ENCODE measurements around the gene SRRT. TPM values are rescaled to one million over a fixed set of nuclear protein-coding genes. Genes with fewer than 3 reads are reported as not detected.

Gene SRRT
- total and polyA plus RNA-seq, 10 of the 15 experiments (the other 5 are each of a cell fraction or from before 2014, with no cell fraction given), result 11.1 to 254 (median 111) TPM

DNA sequence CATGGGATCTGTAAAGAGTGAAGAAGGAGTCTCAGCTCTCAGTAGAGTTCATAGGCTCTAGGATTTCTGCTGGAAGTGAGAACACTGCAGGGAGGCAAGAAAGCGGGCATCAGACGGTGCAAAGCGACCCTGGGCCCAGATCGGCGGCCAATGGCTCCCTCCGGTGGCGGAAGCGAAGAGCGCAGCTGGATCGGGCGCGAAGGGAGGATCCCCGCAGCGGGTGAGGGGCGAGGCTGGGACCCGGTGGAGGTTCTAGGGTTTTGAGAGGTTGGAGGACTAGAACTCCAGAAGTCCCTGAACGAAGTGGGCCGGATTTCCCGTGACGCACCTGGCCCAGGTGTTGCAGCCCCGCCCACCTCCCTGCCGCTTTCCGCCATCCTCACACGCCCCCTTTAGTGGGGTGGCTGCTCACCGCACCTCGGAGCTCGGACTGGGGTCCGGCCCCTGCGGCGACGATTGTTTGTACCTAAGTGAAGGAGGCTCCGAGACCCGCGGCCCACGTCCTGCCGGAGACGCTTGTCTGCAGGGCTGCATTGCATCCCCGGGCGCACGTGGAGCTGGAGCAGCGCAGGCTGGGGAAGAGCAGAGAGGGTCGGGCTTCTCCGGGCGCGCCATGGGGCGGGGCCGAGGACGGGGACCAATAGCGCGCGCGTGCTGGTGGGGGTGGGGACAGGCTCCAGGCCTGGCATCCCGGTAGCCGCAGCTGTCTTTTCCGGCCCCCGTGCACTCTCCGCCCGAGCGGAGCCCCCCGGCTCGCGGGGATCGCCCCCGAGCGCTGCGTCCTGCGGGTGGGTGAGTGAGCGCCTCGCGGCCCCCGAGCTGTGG lies 22.6 kb upstream of the SRRT start, which contains the start of gene SLC12A9 (continued):
- TF ChIP-seq, protein P1, sequence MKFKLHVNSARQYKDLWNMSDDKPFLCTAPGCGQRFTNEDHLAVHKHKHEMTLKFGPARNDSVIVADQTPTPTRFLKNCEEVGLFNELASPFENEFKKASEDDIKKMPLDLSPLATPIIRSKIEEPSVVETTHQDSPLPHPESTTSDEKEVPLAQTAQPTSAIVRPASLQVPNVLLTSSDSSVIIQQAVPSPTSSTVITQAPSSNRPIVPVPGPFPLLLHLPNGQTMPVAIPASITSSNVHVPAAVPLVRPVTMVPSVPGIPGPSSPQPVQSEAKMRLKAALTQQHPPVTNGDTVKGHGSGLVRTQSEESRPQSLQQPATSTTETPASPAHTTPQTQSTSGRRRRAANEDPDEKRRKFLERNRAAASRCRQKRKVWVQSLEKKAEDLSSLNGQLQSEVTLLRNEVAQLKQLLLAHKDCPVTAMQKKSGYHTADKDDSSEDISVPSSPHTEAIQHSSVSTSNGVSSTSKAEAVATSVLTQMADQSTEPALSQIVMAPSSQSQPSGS (IDR thresholded peaks at IDR 0.05; ENCODE audit: low read length), result no peak
- no peak for TF ChIP-seq EGR1 (IDR thresholded peaks at IDR 0.05; ENCODE audit: borderline replicate concordance in 1 of 2, low read depth in 2 of 2, low read length in 2 of 2)
- 0 out of 4 replicates have a peak, but pooled peaks of 1 of the 2 experiments have one; percentile 9 for TF ChIP-seq EP300 (IDR thresholded peaks at IDR 0.05; ENCODE audit: borderline replicate concordance in 1 of 2, control insufficient read depth in 1 of 2, low read depth in 2 of 2, low read length in 2 of 2)
- 0 out of 2 replicates have a peak, but pooled peaks have one; percentile 64 for TF ChIP-seq SIN3A (IDR thresholded peaks at IDR 0.05; ENCODE audit: low read depth, low read length)
- 0 out of 3 replicates have a peak, but pooled peaks have one; percentile 10 for TF ChIP-seq POU2F2 (IDR thresholded peaks at IDR 0.05; ENCODE audit: borderline replicate concordance, low read depth, low read length)
- TF ChIP-seq RAD21 (IDR thresholded peaks at IDR 0.05; ENCODE audit: insufficient read depth, low read depth, low read length), result peak; percentile 92
- no peak for TF ChIP-seq FOXK2 (IDR thresholded peaks at IDR 0.05)
- TF ChIP-seq NRF1 (conservative IDR thresholded peaks at IDR 0.05; ENCODE audit: low read depth, low read length), result 0 out of 2 replicates have a peak, but pooled peaks have one; percentile 14
- no peak for TF ChIP-seq YBX1 (IDR thresholded peaks at IDR 0.05)
- peak; percentile 32; the same call in 1 of the 2 replicates for TF ChIP-seq RFX5 (IDR thresholded peaks at IDR 0.05; ENCODE audit: low read depth, low read length)
- peak; percentile 38; the same call in 1 of the 2 replicates for TF ChIP-seq CHD2 (IDR thresholded peaks at IDR 0.05; ENCODE audit: borderline replicate concordance, low read depth, low read length)
- 0 out of 2 replicates have a peak, but pooled peaks have one; percentile 46 for TF ChIP-seq CHD1 (IDR thresholded peaks at IDR 0.05; ENCODE audit: low read depth, low read length)
- TF ChIP-seq ZNF207 (IDR thresholded peaks at IDR 0.05; ENCODE audit: borderline replicate concordance), result no peak
- TF ChIP-seq SMAD5 (IDR thresholded peaks at IDR 0.05; ENCODE audit: low read depth), result no peak
- TF ChIP-seq, protein P2, sequence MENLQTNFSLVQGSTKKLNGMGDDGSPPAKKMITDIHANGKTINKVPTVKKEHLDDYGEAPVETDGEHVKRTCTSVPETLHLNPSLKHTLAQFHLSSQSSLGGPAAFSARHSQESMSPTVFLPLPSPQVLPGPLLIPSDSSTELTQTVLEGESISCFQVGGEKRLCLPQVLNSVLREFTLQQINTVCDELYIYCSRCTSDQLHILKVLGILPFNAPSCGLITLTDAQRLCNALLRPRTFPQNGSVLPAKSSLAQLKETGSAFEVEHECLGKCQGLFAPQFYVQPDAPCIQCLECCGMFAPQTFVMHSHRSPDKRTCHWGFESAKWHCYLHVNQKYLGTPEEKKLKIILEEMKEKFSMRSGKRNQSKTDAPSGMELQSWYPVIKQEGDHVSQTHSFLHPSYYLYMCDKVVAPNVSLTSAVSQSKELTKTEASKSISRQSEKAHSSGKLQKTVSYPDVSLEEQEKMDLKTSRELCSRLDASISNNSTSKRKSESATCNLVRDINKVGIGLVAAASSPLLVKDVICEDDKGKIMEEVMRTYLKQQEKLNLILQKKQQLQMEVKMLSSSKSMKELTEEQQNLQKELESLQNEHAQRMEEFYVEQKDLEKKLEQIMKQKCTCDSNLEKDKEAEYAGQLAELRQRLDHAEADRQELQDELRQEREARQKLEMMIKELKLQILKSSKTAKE (IDR thresholded peaks at IDR 0.05; ENCODE audit: low read depth, poor library complexity, severe bottlenecking), result no peak
- TF ChIP-seq GABPA (IDR thresholded peaks at IDR 0.05; ENCODE audit: low read depth), result no peak
- no peak for TF ChIP-seq SIX5 (IDR thresholded peaks at IDR 0.05; ENCODE audit: low read depth, low read length, severe bottlenecking)
- TF ChIP-seq ZNF217 (IDR thresholded peaks at IDR 0.05), result peak; percentile 73; the same call in 1 of the 2 replicates
- peak; percentile 80 for TF ChIP-seq SMARCA5 (IDR thresholded peaks at IDR 0.05)
- peak; percentile 88 for TF ChIP-seq NFYB (IDR thresholded peaks at IDR 0.05; ENCODE audit: insufficient read depth, low read depth, low read length)
- peak; percentile 26 for TF ChIP-seq KLF5 (IDR thresholded peaks at IDR 0.05; ENCODE audit: partially characterized antibody)
- TF ChIP-seq, protein P3, sequence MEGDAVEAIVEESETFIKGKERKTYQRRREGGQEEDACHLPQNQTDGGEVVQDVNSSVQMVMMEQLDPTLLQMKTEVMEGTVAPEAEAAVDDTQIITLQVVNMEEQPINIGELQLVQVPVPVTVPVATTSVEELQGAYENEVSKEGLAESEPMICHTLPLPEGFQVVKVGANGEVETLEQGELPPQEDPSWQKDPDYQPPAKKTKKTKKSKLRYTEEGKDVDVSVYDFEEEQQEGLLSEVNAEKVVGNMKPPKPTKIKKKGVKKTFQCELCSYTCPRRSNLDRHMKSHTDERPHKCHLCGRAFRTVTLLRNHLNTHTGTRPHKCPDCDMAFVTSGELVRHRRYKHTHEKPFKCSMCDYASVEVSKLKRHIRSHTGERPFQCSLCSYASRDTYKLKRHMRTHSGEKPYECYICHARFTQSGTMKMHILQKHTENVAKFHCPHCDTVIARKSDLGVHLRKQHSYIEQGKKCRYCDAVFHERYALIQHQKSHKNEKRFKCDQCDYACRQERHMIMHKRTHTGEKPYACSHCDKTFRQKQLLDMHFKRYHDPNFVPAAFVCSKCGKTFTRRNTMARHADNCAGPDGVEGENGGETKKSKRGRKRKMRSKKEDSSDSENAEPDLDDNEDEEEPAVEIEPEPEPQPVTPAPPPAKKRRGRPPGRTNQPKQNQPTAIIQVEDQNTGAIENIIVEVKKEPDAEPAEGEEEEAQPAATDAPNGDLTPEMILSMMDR (IDR thresholded peaks at IDR 0.05 in 2 of 3, conservative IDR thresholded peaks at IDR 0.05 in 1 of 3; ENCODE audit: control insufficient read depth in 2 of 3, extremely low read depth in 1 of 3, insufficient read depth in 1 of 3, low read depth in 3 of 3, low read length in 3 of 3), result peak; percentile 88 to 95 (median 92)
- TF ChIP-seq TCF3 (IDR thresholded peaks at IDR 0.05; ENCODE audit: borderline replicate concordance, insufficient read depth, low read depth, low read length), result peak; percentile 60; the same call in 1 of the 2 replicates
- TF ChIP-seq POLR2A (IDR thresholded peaks at IDR 0.05; ENCODE audit: low read depth, low read length), result peak; percentile 71
- peak; percentile 50 for TF ChIP-seq TCF12 (IDR thresholded peaks at IDR 0.05; ENCODE audit: low read depth, low read length)
- no peak for TF ChIP-seq ATF7 (IDR thresholded peaks at IDR 0.05; ENCODE audit: low read depth)
